ENCODE measurements around the gene PIK3AP1.

Gene PIK3AP1

GRCh38 chr10:96637709-96638108, 82.6 kb downstream of the PIK3AP1 start:
- H3K36me3 ChIP-seq (ENCODE audit: insufficient read depth, low read length) = no peaks in the 10 kb centered on the region
- H3K4me3 ChIP-seq (ENCODE audit: low read length) = no peak overlapping the region
- H3K4me2 ChIP-seq (ENCODE audit: low read length) = no peak overlapping the region
- no peaks in the 10 kb centered on the region for H3K4me1 ChIP-seq (ENCODE audit: control insufficient read depth, insufficient read depth, low read length)
- H3K9ac ChIP-seq (ENCODE audit: low read depth, low read length) = no peak overlapping the region
- peaks cover 9% of the 10 kb centered on the region for H3K27me3 ChIP-seq (ENCODE audit: control insufficient read depth, insufficient read depth, low read length)
- H3K9me3 ChIP-seq (replicated peaks; ENCODE audit: low read length) = no peaks in the 10 kb centered on the region

GRCh38 chr10:96636551-96636950, 83.8 kb downstream of the PIK3AP1 start:
- Histone ChIP-seq H3K4me1 (ENCODE audit: control insufficient read depth, insufficient read depth, low read length) (no peaks in the 10 kb centered on the region), H3K27me3 (ENCODE audit: control insufficient read depth, insufficient read depth, low read length) (peaks cover 9% of the 10 kb centered on the region), H3K4me3 (ENCODE audit: low read length) (no peak overlapping the region), H3K36me3 (ENCODE audit: insufficient read depth, low read length) (no peaks in the 10 kb centered on the region), H3K4me2 (ENCODE audit: low read length) (no peak overlapping the region), H3K9me3 (replicated peaks; ENCODE audit: low read length) (no peaks in the 10 kb centered on the region), H3K9ac (ENCODE audit: low read depth, low read length) (no peak overlapping the region)

- Histone ChIP-seq H3K36me3 (ENCODE audit: insufficient read depth, low read length) (no peaks in the 10 kb centered on the region), H3K4me3 (ENCODE audit: low read length) (no peak overlapping the region), H3K9me3 (replicated peaks; ENCODE audit: low read length) (no peaks in the 10 kb centered on the region), H3K4me1 (ENCODE audit: control insufficient read depth, insufficient read depth, low read length) (no peaks in the 10 kb centered on the region), H3K4me2 (ENCODE audit: low read length) (no peak overlapping the region), H3K27me3 (ENCODE audit: control insufficient read depth, insufficient read depth, low read length) (peaks cover 8% of the 10 kb centered on the region), H3K9ac (ENCODE audit: low read depth, low read length) (no peak overlapping the region)
Observed at GRCh38 chr10:96632974-96633710, 87.2 kb downstream of the PIK3AP1 start.

- Histone ChIP-seq H3K4me3 (ENCODE audit: low read length) (no peak overlapping the region), H3K9ac (ENCODE audit: low read depth, low read length) (no peak overlapping the region), H3K4me1 (ENCODE audit: control insufficient read depth, insufficient read depth, low read length) (no peaks in the 10 kb centered on the region), H3K27me3 (ENCODE audit: control insufficient read depth, insufficient read depth, low read length) (peaks cover 4% of the 10 kb centered on the region), H3K36me3 (ENCODE audit: insufficient read depth, low read length) (no peaks in the 10 kb centered on the region), H3K4me2 (ENCODE audit: low read length) (no peak overlapping the region), H3K9me3 (replicated peaks; ENCODE audit: low read length) (no peaks in the 10 kb centered on the region)
Observed at GRCh38 chr10:96627292-96627691, 93.0 kb downstream of the PIK3AP1 start.

GRCh38 chr10:96626795-96627194, 93.5 kb downstream of the PIK3AP1 start:
- H3K36me3 ChIP-seq (ENCODE audit: insufficient read depth, low read length) = no peaks in the 10 kb centered on the region
- no peaks in the 10 kb centered on the region for H3K4me1 ChIP-seq (ENCODE audit: control insufficient read depth, insufficient read depth, low read length)
- no peak overlapping the region for H3K9ac ChIP-seq (ENCODE audit: low read depth, low read length)
- peaks cover 4% of the 10 kb centered on the region for H3K27me3 ChIP-seq (ENCODE audit: control insufficient read depth, insufficient read depth, low read length)
- no peaks in the 10 kb centered on the region for H3K9me3 ChIP-seq (replicated peaks; ENCODE audit: low read length)
- no peak overlapping the region for H3K4me3 ChIP-seq (ENCODE audit: low read length)
- H3K4me2 ChIP-seq (ENCODE audit: low read length) = no peak overlapping the region

GRCh38 chr10:96625173-96625572, 95.1 kb downstream of the PIK3AP1 start:
- no peaks in the 10 kb centered on the region for H3K9me3 ChIP-seq (replicated peaks; ENCODE audit: low read length)
- H3K27me3 ChIP-seq (ENCODE audit: control insufficient read depth, insufficient read depth, low read length) = no peaks in the 10 kb centered on the region
- H3K9ac ChIP-seq (ENCODE audit: low read depth, low read length) = no peak overlapping the region
- no peaks in the 10 kb centered on the region for H3K36me3 ChIP-seq (ENCODE audit: insufficient read depth, low read length)
- no peak overlapping the region for H3K4me2 ChIP-seq (ENCODE audit: low read length)
- H3K4me3 ChIP-seq (ENCODE audit: low read length) = no peak overlapping the region
- no peaks in the 10 kb centered on the region for H3K4me1 ChIP-seq (ENCODE audit: control insufficient read depth, insufficient read depth, low read length)

GRCh38 chr10:96622013-96622787, 98.1 kb downstream of the PIK3AP1 start:
- no peak overlapping the region for H3K4me3 ChIP-seq (ENCODE audit: low read length)
- H3K36me3 ChIP-seq (ENCODE audit: insufficient read depth, low read length) = no peaks in the 10 kb centered on the region
- peaks cover 4% of the 10 kb centered on the region for H3K4me1 ChIP-seq (ENCODE audit: control insufficient read depth, insufficient read depth, low read length)
- no peaks in the 10 kb centered on the region for H3K9me3 ChIP-seq (replicated peaks; ENCODE audit: low read length)
- peaks cover 3% of the 10 kb centered on the region for H3K27me3 ChIP-seq (ENCODE audit: control insufficient read depth, insufficient read depth, low read length)
- H3K4me2 ChIP-seq (ENCODE audit: low read length) = no peak overlapping the region
- no peak overlapping the region for H3K9ac ChIP-seq (ENCODE audit: low read depth, low read length)

- no peak overlapping the region for H3K9ac ChIP-seq (ENCODE audit: low read depth, low read length)
- no peak overlapping the region for H3K4me3 ChIP-seq (ENCODE audit: low read length)
- H3K4me1 ChIP-seq (ENCODE audit: control insufficient read depth, insufficient read depth, low read length) = peaks cover 4% of the 10 kb centered on the region
- no peak overlapping the region for H3K4me2 ChIP-seq (ENCODE audit: low read length)
- H3K27me3 ChIP-seq (ENCODE audit: control insufficient read depth, insufficient read depth, low read length) = peaks cover 3% of the 10 kb centered on the region
- H3K9me3 ChIP-seq (replicated peaks; ENCODE audit: low read length) = no peaks in the 10 kb centered on the region
- no peaks in the 10 kb centered on the region for H3K36me3 ChIP-seq (ENCODE audit: insufficient read depth, low read length)
Observed at GRCh38 chr10:96619796-96620773, 100.2 kb downstream of the PIK3AP1 start.

- H3K4me1 ChIP-seq (ENCODE audit: control insufficient read depth, insufficient read depth, low read length) = peaks cover 14% of the 10 kb centered on the region
- no peak overlapping the region for H3K4me2 ChIP-seq (ENCODE audit: low read length)
- H3K9ac ChIP-seq (ENCODE audit: low read depth, low read length) = no peak overlapping the region
- H3K36me3 ChIP-seq (ENCODE audit: insufficient read depth, low read length) = no peaks in the 10 kb centered on the region
- H3K27me3 ChIP-seq (ENCODE audit: control insufficient read depth, insufficient read depth, low read length) = peaks cover 3% of the 10 kb centered on the region
- H3K9me3 ChIP-seq (replicated peaks; ENCODE audit: low read length) = no peaks in the 10 kb centered on the region
- no peak overlapping the region for H3K4me3 ChIP-seq (ENCODE audit: low read length)
Observed at GRCh38 chr10:96619120-96619519, 101.2 kb downstream of the PIK3AP1 start.

- no peak overlapping the region for H3K4me2 ChIP-seq (ENCODE audit: low read length)
- H3K27me3 ChIP-seq (ENCODE audit: control insufficient read depth, insufficient read depth, low read length) = peaks cover 3% of the 10 kb centered on the region
- no peak overlapping the region for H3K4me3 ChIP-seq (ENCODE audit: low read length)
- H3K9me3 ChIP-seq (replicated peaks; ENCODE audit: low read length) = no peaks in the 10 kb centered on the region
- peaks cover 14% of the 10 kb centered on the region for H3K4me1 ChIP-seq (ENCODE audit: control insufficient read depth, insufficient read depth, low read length)
- H3K36me3 ChIP-seq (ENCODE audit: insufficient read depth, low read length) = no peaks in the 10 kb centered on the region
- no peak overlapping the region for H3K9ac ChIP-seq (ENCODE audit: low read depth, low read length)
Observed at GRCh38 chr10:96618653-96619052, 101.7 kb downstream of the PIK3AP1 start.

GRCh38 chr10:96616961-96617360, 103.4 kb downstream of the PIK3AP1 start:
- no peaks in the 10 kb centered on the region for H3K9me3 ChIP-seq (replicated peaks; ENCODE audit: low read length)
- no peak overlapping the region for H3K4me2 ChIP-seq (ENCODE audit: low read length)
- H3K9ac ChIP-seq (ENCODE audit: low read depth, low read length) = no peak overlapping the region
- H3K4me1 ChIP-seq (ENCODE audit: control insufficient read depth, insufficient read depth, low read length) = peaks cover 14% of the 10 kb centered on the region
- peaks cover 3% of the 10 kb centered on the region for H3K27me3 ChIP-seq (ENCODE audit: control insufficient read depth, insufficient read depth, low read length)
- no peaks in the 10 kb centered on the region for H3K36me3 ChIP-seq (ENCODE audit: insufficient read depth, low read length)
- no peak overlapping the region for H3K4me3 ChIP-seq (ENCODE audit: low read length)

Data from skeletal muscle satellite cell (primary cell).